Right ventricle myocardium inferior (tissue), 1 donor: ENCODE data around the gene ERC1. TPM values are rescaled to one million over a fixed set of nuclear protein-coding genes. Genes with fewer than 3 reads are reported as not detected.

Experiments used
- ATAC-seq: fragments of 200-7000 bp; cut with Tn5 transposase; one replicate; pipeline ENCODE4 v1.9.1; 2020; ENCODE audit warnings: mild to moderate bottlenecking, moderate library complexity
- DNase-seq: peaks from one replicate; pipeline ENCODE4 v3.0.0; 2021; ENCODE audit errors: missing footprints
- intact Hi-C: fragments of 100-400 bp; cut with DNase I; formaldehyde crosslinking; loops from one replicate; pipeline ENCODE4 v1.11.0; 2022
- total RNA-seq: library from RNA; stranded (reverse); fragmentation: NEBNext Ultra II Directional; extraction: Animal tissue kit (Norgen Biotek cat#: 25700); gene quantifications from one replicate; pipeline ENCODE4 v1.2.1, GENCODE V29; 2021
- donor health status: DM: no; HTN: yes; CAD: no; lungs with severe emphysema.

Gene ERC1
- total RNA-seq, 1 donor from 2014 or later, result 43.1 TPM

DNA sequence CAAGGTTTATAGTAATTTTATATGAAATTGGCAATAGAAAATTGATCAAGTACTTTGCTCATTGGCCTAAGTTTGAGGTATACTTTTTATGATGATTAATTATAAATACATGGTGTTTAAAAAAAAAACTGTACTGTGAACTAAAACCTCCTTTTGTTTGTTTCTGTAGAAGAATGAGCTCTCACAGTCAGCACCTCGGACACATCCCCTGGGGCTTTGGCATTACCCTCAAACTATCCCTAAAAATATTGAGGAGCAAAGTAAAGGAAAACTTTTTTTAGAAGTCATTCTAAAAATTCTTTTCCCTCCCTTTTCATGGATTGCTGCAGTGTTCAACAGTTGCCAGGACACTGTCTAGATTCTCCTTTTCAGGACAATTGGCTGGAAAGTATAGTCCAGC lies 419.8 kb downstream of the ERC1 start:
- no peak for ATAC-seq
- intact Hi-C loops, result no loop called here
- DNase-seq, result no peak

GRCh38 chr12:1413930-1414329 lies 422.9 kb downstream of the ERC1 start:
- DNase-seq, result no peak
- intact Hi-C loops, result no loop called here
- ATAC-seq, result no peak

GRCh38 chr12:1418144-1418543 lies 427.1 kb downstream of the ERC1 start:
- intact Hi-C loops, result no loop called here
- ATAC-seq (no peak), DNase-seq (no peak)

DNA sequence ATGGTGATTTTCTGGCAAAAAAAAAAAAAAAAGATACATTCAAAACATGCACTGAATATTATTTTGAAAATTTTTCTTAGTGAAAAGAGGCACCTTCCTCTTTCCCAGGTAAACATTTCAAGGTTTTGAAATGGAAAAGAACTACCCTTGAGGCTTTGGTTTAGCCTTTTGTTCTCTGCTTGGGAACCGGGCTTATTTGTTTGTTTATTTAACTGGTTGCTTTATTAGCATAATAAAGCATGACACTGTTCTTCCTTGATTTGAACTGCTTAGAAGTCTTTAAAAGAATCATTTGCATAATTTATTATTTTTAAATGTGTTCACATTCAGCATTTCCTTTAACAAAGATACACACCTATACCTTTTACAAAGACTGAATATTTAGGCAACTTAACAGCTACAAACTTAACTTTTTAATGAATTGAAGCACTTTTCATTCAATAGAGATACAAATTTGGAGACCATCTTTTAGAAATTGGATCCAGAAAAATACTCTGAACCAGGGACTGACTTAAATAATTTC lies 428.9 kb downstream of the ERC1 start:
- no peak for ATAC-seq
- no peak for DNase-seq
- intact Hi-C loops, result no loop called here

GRCh38 chr12:1421091-1421846 lies 430.2 kb downstream of the ERC1 start:
- no peak for ATAC-seq
- intact Hi-C loops, result no loop called here
- DNase-seq, result no peak

DNA sequence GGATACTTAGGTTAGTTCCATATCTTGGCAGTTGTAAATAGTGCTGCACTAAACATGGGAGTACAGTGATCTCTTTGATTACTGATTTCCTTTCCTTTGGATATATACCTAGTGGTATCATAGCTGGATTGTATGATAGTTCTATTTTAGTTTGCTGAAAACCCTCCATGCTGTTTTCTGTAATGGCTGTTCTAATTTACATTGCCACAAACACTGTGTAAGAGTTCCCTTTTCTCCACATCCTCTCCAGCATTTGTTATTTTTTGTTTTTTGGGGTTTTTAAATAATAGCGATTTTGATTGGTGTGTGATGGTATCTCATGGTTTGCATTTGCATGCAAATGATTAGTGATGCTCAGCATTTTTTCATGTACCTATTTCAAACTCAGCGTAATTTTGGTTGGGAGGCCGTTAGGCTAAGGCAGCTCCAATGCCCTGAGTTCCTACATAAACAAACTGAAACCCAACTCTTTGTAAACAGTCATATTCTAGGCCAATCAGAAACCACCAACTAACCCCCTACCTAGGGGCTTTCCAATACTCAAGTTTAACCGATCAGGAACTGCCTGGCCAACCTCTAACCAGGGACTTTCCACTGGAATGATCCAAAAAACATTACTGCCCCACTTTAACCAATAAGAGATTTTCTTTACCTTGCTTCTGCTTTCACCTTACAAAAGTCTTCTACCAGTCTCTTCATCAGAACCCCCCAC lies 431.7 kb downstream of the ERC1 start:
- intact Hi-C loops, result no loop called here
- ATAC-seq (no peak), DNase-seq (no peak)

- intact Hi-C loops, result no loop called here
- DNase-seq (no peak), ATAC-seq (no peak)
Measured at GRCh38 chr12:1424674-1425395, 433.8 kb downstream of the ERC1 start.

DNA sequence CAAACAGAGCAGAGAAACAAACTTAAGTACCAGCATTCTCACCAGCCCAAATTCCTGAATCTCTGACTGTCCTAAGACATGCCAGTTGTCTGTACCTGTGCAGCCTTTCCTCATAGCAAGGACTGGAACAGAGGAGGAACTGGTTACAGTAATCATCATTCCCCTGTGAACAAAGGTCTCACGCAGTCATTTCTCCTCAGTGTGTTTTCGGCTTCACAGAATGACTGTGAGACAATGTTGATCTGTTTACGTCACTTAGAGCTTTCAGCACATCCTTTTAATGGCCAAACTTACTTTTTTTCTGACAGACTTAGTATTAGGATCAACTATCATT lies 434.3 kb downstream of the ERC1 start:
- DNase-seq, result no peak
- ATAC-seq, result no peak
- intact Hi-C loops, result no loop called here

DNA sequence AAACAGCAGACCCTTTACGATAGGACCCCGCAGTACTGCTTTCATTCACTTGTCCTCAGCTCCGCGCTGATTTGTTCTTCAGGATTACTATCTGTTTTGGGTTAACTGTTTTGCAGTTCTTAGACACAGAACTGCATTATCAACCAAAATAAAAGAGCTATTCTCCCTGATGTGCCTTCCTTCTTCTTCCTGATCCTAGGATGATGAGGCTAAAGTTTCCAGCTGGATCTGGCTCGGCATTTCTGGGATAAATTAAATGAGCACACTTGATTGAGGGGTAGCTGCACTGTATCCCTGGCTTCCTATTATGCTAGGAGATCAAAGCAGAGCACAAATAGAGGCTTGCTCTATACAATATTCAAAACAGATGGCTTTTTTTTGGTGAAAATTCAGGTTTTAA lies 437.6 kb downstream of the ERC1 start:
- intact Hi-C loops, result no loop called here
- DNase-seq (no peak), ATAC-seq (no peak)

DNA sequence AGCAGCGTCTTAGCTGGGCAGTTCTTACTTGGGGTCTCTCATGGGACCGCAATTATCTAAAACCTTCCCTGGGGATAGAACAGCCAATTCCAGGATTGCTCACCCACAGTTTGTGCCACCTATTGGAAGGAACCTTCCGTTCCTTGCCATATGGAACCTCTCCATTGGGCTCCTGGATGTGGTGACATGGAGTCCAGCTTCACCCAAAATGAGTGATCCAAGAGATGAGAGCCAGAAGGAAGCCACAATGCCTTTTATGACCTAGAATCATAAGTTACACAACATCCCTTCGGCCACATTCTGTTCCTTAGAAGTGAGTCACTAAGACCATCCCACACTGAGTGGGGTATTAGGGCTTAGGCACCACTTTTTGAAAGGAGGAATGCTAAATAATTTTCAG lies 439.0 kb downstream of the ERC1 start:
- ATAC-seq (peak; percentile 95), DNase-seq (no peak)
- intact Hi-C loops, result no loop called here

GRCh38 chr12:1434296-1434955 lies 443.4 kb downstream of the ERC1 start:
- intact Hi-C loops, result no loop called here
- ATAC-seq, result no peak
- DNase-seq, result no peak

DNA sequence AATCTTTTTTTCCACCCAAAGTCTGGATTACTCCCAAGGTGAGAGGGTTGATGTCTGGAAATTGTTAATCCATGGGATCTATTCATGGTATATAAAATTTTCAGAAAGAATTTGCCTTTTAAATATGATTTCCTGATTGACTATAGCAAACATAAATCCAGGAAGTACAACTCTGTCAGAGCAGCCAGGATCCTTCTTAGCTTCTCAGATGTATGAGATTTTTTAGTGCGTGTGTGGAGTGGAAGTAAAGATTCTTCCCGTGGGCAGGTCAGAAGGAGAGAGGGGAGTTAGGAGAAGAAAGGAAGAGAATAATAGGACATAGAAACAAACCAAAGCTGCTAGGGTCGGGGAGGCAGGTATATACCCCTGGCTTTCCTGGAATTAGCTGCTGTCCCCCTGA lies 444.0 kb downstream of the ERC1 start:
- ATAC-seq (no peak), DNase-seq (no peak)
- intact Hi-C loops, result no loop called here

DNA sequence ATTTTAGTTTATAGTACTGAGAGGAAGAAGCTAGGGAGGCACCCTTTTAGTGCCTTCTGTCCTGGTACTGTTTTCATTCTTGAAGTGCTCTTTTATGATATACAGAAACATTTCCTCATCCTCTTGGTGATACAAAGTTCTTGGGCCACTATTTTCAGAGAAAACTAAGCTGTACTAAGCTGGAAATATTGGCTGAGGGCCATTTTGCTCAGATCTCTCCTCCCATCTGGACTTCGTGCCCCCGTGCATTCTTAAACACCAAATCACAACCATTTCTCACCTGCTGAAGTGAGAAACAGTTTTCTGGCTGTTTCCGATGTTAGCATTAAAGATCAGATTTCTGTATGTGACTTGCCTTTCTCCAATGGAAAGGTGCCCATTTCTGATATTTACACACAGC lies 444.4 kb downstream of the ERC1 start:
- DNase-seq (no peak), ATAC-seq (no peak)
- intact Hi-C loops, result no loop called here

DNA sequence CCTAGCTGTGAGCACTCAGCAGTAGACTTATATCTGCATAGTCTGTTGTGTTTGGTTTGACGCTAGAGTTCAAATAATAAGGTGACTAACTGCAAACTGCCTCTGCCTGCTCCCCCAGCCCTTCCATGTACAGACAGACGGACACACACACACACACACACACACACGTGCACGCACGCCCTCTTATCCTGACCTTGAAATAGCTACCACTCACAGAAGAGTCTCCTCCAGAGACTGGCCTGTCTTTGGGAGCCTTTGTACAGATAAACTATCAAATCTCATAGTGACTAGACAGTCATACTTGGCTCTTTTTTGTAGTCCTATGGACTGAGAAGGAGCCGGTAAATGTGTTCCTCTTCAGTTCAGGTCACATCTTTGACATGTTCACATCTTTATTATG lies 445.0 kb downstream of the ERC1 start:
- intact Hi-C loops, result no loop called here
- ATAC-seq, result no peak
- DNase-seq, result no peak

- intact Hi-C loops, result no loop called here
- ATAC-seq (no peak), DNase-seq (no peak)
Measured at GRCh38 chr12:1436981-1437380, 446.0 kb downstream of the ERC1 start.

DNA sequence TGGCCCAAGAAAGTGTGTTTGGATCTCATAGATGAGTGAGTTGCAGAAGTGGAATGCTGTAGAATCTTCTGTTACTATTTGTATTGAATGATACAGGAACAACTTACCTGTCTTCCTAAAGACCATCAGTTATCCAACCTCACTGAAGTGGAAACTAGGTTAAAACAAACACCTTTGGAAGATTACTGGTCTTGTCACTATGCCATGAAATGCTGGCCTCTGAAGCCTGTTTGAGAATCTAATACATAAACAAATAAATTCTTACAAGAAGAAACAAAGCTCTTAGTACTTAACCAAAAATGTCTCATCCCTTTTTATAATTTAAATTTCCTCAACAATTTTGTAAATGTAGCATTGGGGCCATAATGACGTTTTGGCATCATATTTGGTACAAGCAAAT lies 448.2 kb downstream of the ERC1 start:
- DNase-seq, result no peak
- no peak for ATAC-seq
- intact Hi-C loops, result no loop called here

GRCh38 chr12:1439687-1440086 lies 448.7 kb downstream of the ERC1 start:
- no peak for DNase-seq
- intact Hi-C loops, result no loop called here
- ATAC-seq, result no peak

GRCh38 chr12:1443421-1444141 lies 452.6 kb downstream of the ERC1 start:
- ATAC-seq (peak; percentile 60), DNase-seq (no peak)
- intact Hi-C loops, result no loop called here

DNA sequence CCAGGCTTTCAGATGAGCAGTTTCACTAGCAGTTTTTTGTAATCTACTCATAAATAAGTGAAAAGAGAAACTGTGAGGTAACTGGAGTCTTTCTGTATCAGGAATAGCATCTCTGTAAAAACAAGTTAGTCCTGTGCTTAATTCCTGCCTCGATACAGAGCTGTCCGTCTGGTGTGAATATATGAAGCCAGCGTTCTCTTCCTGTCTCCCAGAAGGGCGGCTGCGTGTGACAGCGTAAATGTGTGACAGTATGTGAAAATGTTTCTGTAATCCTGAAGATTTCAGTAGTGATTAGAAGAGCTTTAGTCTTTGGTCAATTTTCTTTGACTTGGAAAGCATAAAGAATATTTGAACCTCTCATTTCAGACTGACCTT lies 453.1 kb downstream of the ERC1 start:
- DNase-seq (no peak), ATAC-seq (peak; percentile 28)
- intact Hi-C loops, result no loop called here
